Mesenteric fat pad (tissue), 1 donor: ENCODE data around the gene CRHR1. TPM values are rescaled to one million over a fixed set of nuclear protein-coding genes. Genes with fewer than 3 reads are reported as not detected.

Experiments used
- DNase-seq: peaks from one replicate; pipeline ENCODE4 v3.0.0-alpha.2; 2020; ENCODE audit warnings: low spot score
- total RNA-seq: library from RNA; stranded (reverse); fragmentation: NEBNext Ultra II Directional; extraction: Animal tissue kit (Norgen Biotek cat#: 25700); gene quantifications from one replicate; pipeline ENCODE4 v1.2.1, GENCODE V29; 2021
- donor health status: DM: yes; HTN: yes; CAD: no.

CRHR1 gene
- total RNA-seq, 1 donor from 2014 or later = not detected

DNA sequence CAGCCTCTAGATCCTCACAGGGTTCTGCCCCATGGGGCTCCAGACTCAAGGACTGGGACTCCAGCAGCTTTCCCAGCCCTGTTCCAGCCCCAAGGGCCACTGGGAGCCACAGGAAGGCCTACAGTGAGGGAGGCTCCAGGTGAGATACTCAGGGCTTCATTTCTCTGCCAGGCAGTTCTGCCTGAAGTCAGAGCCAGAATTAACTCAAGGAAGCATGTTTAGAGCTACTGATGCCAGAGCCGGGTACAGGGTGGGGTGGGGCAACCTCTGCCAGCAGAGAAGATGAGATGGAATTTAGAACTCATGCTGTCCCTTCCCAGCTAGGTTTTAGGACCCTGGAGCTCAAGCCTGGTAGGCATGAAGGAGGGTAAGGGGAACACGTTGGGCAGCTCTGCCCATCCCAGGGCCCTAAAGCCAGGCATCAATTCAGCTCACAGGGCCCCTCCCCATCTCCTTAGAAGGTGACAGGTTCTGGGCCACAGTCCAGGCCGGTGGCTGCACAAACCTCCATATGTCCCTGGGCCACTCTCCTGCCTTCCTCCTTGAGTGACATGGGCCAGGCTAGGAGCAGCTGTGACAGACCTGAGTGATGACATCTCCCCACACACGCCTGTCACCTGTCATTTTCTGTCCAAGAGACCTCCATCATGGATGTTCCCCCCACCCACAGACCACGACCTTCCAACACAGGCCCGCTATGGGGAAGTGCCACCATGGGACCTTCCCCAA, 36.1 kb downstream of the CRHR1 start:
- no peak for DNase-seq

- DNase-seq = no peak
Observed at GRCh38 chr17:45821147-45821546, 37.0 kb downstream of the CRHR1 start.

DNA sequence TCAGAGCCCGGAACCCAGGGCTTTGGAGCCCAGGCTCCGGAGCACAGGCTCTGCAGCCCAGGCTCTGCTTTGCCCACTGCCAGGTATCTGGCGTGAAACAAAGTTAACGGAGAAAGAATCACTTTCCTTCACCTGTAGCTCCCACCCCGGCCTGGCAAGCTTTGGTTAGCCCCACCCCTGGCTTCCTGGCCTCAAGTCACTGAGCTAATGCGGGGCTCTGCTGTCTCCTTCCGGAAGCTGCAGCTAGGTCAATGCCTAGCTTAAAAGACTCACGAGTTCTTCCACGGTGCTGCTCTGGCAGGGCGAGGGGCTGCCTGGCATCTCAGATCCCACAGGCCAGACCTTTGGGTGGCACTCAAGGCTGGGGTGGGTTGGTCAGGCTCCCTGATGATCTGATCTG, 39.5 kb downstream of the CRHR1 start:
- no peak for DNase-seq

DNA sequence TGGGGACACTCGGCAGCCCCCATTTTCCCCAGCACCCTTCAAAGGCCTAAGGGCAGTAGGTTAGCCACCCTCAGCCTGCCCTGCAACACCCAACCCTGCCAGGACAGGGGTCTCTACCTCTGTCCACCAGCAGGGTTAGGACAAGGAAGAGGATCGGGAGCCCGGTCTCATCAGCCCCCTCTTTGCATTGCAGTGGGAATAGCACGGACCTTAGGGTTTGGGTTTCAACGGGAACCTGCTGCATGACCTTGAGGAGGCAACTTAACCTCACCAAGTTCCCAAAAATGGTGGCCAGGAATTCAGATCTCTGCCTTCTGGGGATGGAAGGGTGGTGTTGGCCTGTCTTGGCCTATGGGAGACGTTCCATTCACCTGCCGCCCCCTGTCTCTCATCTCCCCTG, 40.4 kb downstream of the CRHR1 start:
- no peak for DNase-seq

- DNase-seq = no peak
Observed at GRCh38 chr17:45824901-45825492, 40.9 kb downstream of the CRHR1 start.

DNA sequence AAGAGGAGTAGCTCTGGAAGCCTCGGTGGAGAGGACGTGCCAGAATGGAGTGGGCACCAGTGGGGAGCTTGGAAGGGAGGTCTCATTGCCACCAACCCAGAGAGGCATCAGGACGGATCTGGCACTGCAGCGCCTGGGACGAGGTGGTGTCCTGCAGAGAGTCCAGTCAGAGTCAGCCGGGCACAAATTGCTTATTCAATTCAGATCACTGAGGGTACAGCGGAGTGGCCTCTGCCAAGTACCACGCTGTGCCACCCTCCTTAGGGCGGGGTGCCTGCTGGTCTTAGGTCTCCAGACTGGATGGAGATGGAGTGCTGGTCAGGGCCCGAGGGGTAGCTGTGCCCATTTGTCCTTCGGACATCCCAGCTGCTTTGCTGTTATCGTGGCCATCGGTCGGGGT, 41.7 kb downstream of the CRHR1 start:
- DNase-seq = no peak

DNA sequence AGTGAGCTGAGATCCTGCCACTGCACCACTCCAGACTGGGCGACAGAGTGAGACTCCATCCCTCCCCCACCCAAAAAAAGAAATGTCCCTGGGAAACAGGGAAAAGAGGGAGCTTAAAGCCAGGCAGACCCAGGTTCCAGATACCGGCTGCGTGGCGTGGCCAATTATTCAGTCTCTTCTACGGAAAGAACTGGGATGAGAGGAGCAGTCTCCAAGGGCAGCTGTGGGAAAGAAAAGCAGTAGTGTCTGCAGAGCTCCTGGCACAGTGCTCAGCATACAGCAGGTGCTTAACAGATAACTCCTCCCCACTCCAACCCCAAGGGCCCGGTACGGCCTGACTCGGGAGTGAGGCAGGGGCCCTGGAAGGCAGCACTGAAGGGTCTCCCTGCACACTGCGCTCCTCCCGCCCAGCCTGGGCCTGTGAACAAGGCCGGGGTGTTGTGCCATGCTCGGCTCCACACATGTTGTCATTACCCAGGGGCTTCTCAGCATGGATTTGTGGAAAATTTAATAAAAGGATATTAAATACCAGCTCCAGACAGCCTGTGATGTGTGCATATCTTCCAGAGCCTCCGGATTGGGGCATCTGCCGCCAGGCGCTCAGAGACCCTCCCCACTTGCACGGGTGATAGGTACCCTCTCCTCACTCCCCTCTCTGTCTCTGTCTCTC, 42.9 kb downstream of the CRHR1 start:
- DNase-seq = no peak

- DNase-seq = no peak
Observed at GRCh38 chr17:45828171-45828570, 44.1 kb downstream of the CRHR1 start.

GRCh38 chr17:45828582-45829133, 44.5 kb downstream of the CRHR1 start:
- DNase-seq = no peak

- no peak for DNase-seq
Observed at GRCh38 chr17:45833920-45834319, 49.8 kb downstream of the CRHR1 start.

DNA sequence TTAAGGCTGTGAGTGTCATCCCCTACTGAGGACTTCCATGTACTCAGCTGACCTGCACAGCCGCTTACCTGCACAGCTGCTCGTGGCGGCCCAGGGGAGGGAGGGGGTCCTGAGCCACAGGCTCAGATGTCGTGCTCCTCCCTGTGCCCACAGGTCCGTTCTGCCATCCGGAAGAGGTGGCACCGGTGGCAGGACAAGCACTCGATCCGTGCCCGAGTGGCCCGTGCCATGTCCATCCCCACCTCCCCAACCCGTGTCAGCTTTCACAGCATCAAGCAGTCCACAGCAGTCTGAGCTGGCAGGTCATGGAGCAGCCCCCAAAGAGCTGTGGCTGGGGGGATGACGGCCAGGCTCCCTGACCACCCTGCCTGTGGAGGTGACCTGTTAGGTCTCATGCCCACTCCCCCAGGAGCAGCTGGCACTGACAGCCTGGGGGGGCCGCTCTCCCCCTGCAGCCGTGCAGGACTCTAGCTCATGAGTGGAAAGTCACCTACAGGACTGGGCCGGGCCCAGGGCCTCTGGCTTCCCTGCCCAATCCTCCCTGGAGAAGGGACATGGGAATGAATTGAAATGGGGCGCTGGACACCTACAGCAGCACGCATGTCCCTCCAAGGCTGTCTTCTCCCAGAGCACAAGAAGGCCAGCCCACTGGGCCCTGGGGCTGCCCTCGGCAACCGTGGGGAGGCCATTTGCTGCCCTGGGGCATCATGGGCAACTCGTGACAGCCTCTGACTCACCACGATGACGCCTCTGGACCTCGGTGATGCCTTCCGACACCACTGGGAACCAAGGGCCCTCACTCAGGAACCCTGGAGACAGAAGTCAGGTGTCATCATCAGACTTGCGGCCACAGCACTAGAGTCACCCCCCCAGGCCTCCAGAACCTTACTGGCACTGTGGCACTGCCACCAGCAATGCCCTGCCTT, 50.6 kb downstream of the CRHR1 start:
- no peak for DNase-seq

GRCh38 chr17:45835481-45835880, 51.4 kb downstream of the CRHR1 start:
- no peak for DNase-seq

DNA sequence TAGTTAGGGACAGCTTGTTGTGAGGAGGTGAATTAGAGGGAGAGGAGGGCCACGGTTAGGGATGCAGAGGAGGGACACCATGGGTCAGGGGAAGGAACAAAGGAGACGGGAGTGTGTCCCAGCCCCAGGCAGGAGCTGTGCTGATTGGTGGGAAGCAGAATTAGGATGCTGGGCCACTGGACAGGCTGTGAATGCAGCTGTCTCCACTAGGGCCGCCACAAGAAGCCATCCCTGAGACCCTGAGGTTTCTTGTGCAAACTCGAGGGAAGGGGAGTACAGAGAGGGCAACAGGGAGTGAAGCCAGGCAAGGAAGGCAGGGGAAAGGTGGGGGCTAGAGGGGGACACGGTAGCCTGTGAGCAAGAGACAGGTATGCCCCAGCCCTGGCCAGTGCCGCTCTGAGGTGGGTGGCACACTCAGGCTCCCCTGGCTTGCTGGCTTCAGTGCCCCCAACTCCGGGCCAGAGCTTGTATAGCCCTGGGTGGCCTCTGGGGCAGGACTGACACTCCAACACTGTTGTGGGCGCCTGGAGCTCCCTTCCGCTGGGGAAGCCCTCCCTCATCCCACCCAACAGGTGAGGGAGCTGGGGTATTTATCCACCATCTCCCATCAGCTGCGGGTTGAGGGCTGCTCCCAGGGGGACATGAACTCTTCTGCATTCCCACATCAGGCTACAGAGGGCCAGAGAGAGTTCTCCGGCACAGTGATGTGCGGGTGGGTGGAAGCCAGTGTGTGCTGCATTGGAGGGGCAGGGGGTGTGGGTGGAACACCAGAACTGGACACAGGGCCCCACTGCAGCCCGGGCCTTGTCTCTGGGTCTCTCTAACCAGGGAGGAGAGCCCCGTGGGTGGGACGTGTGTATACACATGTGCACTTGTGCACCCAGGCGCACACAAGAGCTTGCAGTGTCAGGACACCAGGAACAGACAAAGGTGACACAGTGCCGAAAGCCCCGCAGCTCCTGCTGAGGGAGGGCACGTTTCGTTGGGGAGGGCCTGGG, 52.2 kb downstream of the CRHR1 start:
- no peak for DNase-seq

GRCh38 chr17:45837187-45837586, 53.1 kb downstream of the CRHR1 start:
- no peak for DNase-seq

- DNase-seq = no peak
Observed at GRCh38 chr17:45837603-45838002, 53.5 kb downstream of the CRHR1 start.

- DNase-seq = no peak
Observed at GRCh38 chr17:45838751-45839295, 54.7 kb downstream of the CRHR1 start.

DNA sequence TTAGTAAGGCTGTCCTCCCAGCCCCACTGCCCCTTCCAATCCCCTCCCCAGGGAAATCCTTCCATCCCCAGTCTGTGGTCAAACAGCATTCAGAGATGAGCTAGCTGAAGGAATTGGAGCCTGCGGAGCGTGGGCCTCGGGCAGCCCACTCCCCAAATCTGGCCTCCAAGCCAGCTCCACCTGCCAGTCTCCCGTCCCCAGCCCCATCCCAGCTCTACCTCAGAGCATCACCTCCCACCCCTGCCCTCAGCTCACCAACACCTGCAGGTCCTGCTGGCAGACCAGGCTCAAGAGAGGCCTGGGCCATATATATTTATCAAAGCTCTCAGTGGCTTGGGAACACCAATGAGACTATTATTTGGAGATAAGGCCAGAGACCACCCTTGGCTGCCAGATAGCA, 55.3 kb downstream of the CRHR1 start:
- no peak for DNase-seq

DNA sequence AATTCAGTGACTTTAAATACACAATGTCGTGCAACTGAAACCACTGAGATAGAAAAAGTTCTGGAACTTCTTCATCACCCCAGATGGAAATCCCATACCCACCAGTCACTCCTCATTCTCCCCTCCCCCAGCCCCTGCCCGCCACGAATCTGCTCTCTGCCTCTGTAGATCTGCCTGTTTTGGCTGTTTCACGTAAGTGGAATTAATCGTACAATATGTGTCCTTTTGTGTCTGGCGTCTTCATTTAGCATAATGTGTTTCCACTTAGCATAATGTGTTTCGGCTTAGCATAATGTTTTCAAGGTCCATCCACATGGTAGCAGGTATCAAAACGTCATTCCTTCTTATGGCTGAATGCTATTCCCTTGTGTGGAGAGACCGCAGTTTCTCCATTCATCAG, 57.1 kb downstream of the CRHR1 start:
- no peak for DNase-seq

GRCh38 chr17:45841883-45842525, 57.9 kb downstream of the CRHR1 start:
- DNase-seq = no peak
